PFSK-1 (cell line): ENCODE measurements around the gene ZNF776.

Experiments
- FOXP2 ChIP-seq: optimal IDR thresholded peaks from 2 replicates; pipeline ENCODE3; 2011; ENCODE audit warnings: borderline replicate concordance, control low read depth, inconsistent platforms; ENCODE audit not compliant: insufficient read depth; ENCODE audit errors: extremely low read length, extremely low read depth
- POLR2AphosphoS5 ChIP-seq: IDR thresholded peaks from 2 replicates; pipeline ENCODE4 v1.6.1; 2012; ENCODE audit warnings: low read depth, mild to moderate bottlenecking, control low read depth, low read length, moderate library complexity
- SIN3A ChIP-seq: IDR thresholded peaks from 2 replicates; pipeline ENCODE4 v1.6.1; 2012; ENCODE audit warnings: mild to moderate bottlenecking, low read length, moderate library complexity, borderline replicate concordance; ENCODE audit not compliant: insufficient read depth
- TAF1 ChIP-seq: IDR thresholded peaks from 2 replicates; pipeline ENCODE4 v1.6.1; 2012; ENCODE audit warnings: low read length, control low read depth, borderline replicate concordance; ENCODE audit not compliant: insufficient read depth
- TF ChIP-seq, protein P1 (sequence below), 2 experiments: IDR thresholded peaks; 2 replicates each; pipeline versions ENCODE4 v1.6.1 to v1.8.0; 2011 to 2012; ENCODE audit warnings: low read depth in 2 of 2, low read length in 2 of 2, control low read depth in 1 of 2, inconsistent platforms in 1 of 2, mild to moderate bottlenecking in 1 of 2, moderate library complexity in 1 of 2; ENCODE audit not compliant: insufficient read depth in 1 of 2

ZNF776 gene

GRCh38 chr19:57807541-57807940 is 60.9 kb downstream of the ZNF776 start:
- TF ChIP-seq FOXP2 (no peak), SIN3A (no peak; the same call in 1 of the 2 replicates), POLR2AphosphoS5 (no peak), TAF1 (no peak)
- TF ChIP-seq, protein P1, sequence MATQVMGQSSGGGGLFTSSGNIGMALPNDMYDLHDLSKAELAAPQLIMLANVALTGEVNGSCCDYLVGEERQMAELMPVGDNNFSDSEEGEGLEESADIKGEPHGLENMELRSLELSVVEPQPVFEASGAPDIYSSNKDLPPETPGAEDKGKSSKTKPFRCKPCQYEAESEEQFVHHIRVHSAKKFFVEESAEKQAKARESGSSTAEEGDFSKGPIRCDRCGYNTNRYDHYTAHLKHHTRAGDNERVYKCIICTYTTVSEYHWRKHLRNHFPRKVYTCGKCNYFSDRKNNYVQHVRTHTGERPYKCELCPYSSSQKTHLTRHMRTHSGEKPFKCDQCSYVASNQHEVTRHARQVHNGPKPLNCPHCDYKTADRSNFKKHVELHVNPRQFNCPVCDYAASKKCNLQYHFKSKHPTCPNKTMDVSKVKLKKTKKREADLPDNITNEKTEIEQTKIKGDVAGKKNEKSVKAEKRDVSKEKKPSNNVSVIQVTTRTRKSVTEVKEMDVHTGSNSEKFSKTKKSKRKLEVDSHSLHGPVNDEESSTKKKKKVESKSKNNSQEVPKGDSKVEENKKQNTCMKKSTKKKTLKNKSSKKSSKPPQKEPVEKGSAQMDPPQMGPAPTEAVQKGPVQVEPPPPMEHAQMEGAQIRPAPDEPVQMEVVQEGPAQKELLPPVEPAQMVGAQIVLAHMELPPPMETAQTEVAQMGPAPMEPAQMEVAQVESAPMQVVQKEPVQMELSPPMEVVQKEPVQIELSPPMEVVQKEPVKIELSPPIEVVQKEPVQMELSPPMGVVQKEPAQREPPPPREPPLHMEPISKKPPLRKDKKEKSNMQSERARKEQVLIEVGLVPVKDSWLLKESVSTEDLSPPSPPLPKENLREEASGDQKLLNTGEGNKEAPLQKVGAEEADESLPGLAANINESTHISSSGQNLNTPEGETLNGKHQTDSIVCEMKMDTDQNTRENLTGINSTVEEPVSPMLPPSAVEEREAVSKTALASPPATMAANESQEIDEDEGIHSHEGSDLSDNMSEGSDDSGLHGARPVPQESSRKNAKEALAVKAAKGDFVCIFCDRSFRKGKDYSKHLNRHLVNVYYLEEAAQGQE (IDR thresholded peaks at IDR 0.05; ENCODE audit: insufficient read depth in 1 of 2, low read depth in 2 of 2, low read length in 2 of 2), result no peak
